A549 (cell line): Measurements from ENCODE around the gene GATA2. TPM values are rescaled to one million over a fixed set of nuclear protein-coding genes. Genes with fewer than 3 reads are reported as not detected.

Source experiments
- ATAC-seq, 2 experiments: fragments of 200-7000 bp in 1 of 2; fragments of >200 bp in 1 of 2; cut with Nextera tagmentation in 1 of 2; cut with Tn5 transposase in 1 of 2; 3 replicates each; pipeline versions ENCODE4 v1.8.0 to v1.9.1; 2018 to 2020; ENCODE audit warnings: mild to moderate bottlenecking in 1 of 2, moderate library complexity in 1 of 2
- CTCF ChIA-PET: fragments of 300-600 bp; sonication (Branson Sonifier 250); formaldehyde crosslinking; extraction: SDS; loops from one replicate; lab custom pipeline; 2021; ENCODE audit warnings: antibody characterized with exemption, inconsistent platforms; lab: Yijun Ruan, JAX
- POLR2A ChIA-PET: fragments of 350-600 bp; formaldehyde crosslinking; extraction: SDS; loops from one replicate; lab custom pipeline; 2021; ENCODE audit warnings: antibody characterized with exemption, inconsistent platforms; lab: Yijun Ruan, JAX
- DNase-seq, 2 experiments: peaks; one replicate each; pipeline versions ENCODE4 v3.0.0 to v3.0.0-alpha.2; 2011 to 2016; ENCODE audit warnings: low read depth in 1 of 2, low spot score in 1 of 2
- FAIRE-seq: peaks from 2 replicates; lab custom pipeline; 2011; peaks lifted over from hg19 to GRCh38; lab: Jason Lieb, UNC
- H3K27ac ChIP-seq, 2 experiments: fragments of >200 bp; sonication (Bioruptor Twin); formaldehyde crosslinking; 3 replicates each; pipeline ENCODE4 v1.5.1; 2016 to 2017
- H3K4me1 ChIP-seq: fragments of >200 bp; sonication (Bioruptor Twin); formaldehyde crosslinking; 3 replicates; pipeline ENCODE4 v1.6.1; 2016
- H3K4me2 ChIP-seq: fragments of >200 bp; sonication (Bioruptor Twin); formaldehyde crosslinking; 3 replicates; pipeline ENCODE4 v1.6.1; 2016
- H3K4me3 ChIP-seq: fragments of >200 bp; sonication (Bioruptor Twin); formaldehyde crosslinking; 3 replicates; pipeline ENCODE4 v1.5.1; 2016
- H3K9me3 ChIP-seq: fragments of >200 bp; sonication (Bioruptor Twin); formaldehyde crosslinking; 3 replicates; pipeline ENCODE4 v1.6.1; 2016
- ATOH8 ChIP-seq: fragments of 250-450 bp; sonication (Bioruptor Pico); IDR thresholded peaks from 2 replicates; pipeline ENCODE4 v1.5.0; 2020; ENCODE audit warnings: low read depth, mild to moderate bottlenecking, moderate library complexity
- CBX2 ChIP-seq: fragments of 200-600 bp; sonication (generic); IDR thresholded peaks from 2 replicates; pipeline ENCODE4 v1.6.1; 2016; ENCODE audit warnings: low read depth, mild to moderate bottlenecking, borderline replicate concordance
- CHD2 ChIP-seq: fragments of 150-350 bp; IDR thresholded peaks from 2 replicates; pipeline ENCODE4 v1.6.1; 2014; ENCODE audit warnings: low read length; ENCODE audit not compliant: partially characterized antibody
- CTCF ChIP-seq: fragments of >200 bp; sonication (Bioruptor Twin); formaldehyde crosslinking; IDR thresholded peaks from 3 replicates; pipeline ENCODE4 v1.5.1; 2016
- EHF ChIP-seq: fragments of 250-450 bp; sonication (Bioruptor Pico); IDR thresholded peaks from 2 replicates; pipeline ENCODE4 v1.5.0; 2020; ENCODE audit warnings: mild to moderate bottlenecking
- EHMT2 ChIP-seq: fragments of 200-600 bp; sonication (generic); IDR thresholded peaks from 2 replicates; pipeline ENCODE4 v1.6.1; 2016; ENCODE audit warnings: antibody characterized with exemption, low read depth, mild to moderate bottlenecking, moderate library complexity
- FOSB ChIP-seq: fragments of 250-450 bp; sonication (Bioruptor Pico); IDR thresholded peaks from 2 replicates; pipeline ENCODE4 v1.5.0; 2020; ENCODE audit warnings: mild to moderate bottlenecking, moderate library complexity
- HES2 ChIP-seq: fragments of >200 bp; sonication (Bioruptor Twin); formaldehyde crosslinking; IDR thresholded peaks from 2 replicates; pipeline ENCODE4 v1.6.1; 2016
- HEYL ChIP-seq: fragments of 250-450 bp; sonication (Bioruptor Pico); IDR thresholded peaks from 2 replicates; pipeline ENCODE4 v1.8.0; 2021; ENCODE audit warnings: mild to moderate bottlenecking, moderate library complexity
- HMGXB4 ChIP-seq: fragments of 250-450 bp; sonication (Bioruptor Pico); IDR thresholded peaks from 2 replicates; pipeline ENCODE4 v1.5.0; 2021; ENCODE audit warnings: mild to moderate bottlenecking, moderate library complexity, borderline replicate concordance
- HOXB5 ChIP-seq: fragments of 250-450 bp; sonication (Bioruptor Pico); IDR thresholded peaks from 2 replicates; pipeline ENCODE4 v1.5.0; 2020; ENCODE audit warnings: mild to moderate bottlenecking, moderate library complexity
- MAZ ChIP-seq: fragments of 150-350 bp; IDR thresholded peaks from 2 replicates; pipeline ENCODE4 v1.6.1; 2014; ENCODE audit warnings: antibody characterized with exemption, low read depth, low read length, borderline replicate concordance
- NFE2L2 ChIP-seq: fragments of 150-350 bp; conservative IDR thresholded peaks from 2 replicates; pipeline ENCODE4 v1.6.1; 2014; ENCODE audit warnings: low read length
- NPAS2 ChIP-seq: fragments of 250-450 bp; sonication (Bioruptor Pico); IDR thresholded peaks from 2 replicates; pipeline ENCODE4 v1.8.0; 2022; ENCODE audit warnings: mild to moderate bottlenecking, moderate library complexity, borderline replicate concordance
- PBX3 ChIP-seq: IDR thresholded peaks from 2 replicates; pipeline ENCODE4 v1.6.1; 2012
- POLR2AphosphoS2 ChIP-seq: conservative IDR thresholded peaks from 2 replicates; pipeline ENCODE4 v1.6.1; 2012; ENCODE audit warnings: low read length, improper control_type of control experiment, inconsistent platforms
- RAD21 ChIP-seq, 2 experiments: fragments of >200 bp in 1 of 2; sonication (Bioruptor Twin) in 1 of 2; formaldehyde crosslinking in 1 of 2; IDR thresholded peaks in 1 of 2; conservative IDR thresholded peaks in 1 of 2; 2 replicates in 1 of 2; 3 replicates in 1 of 2; pipeline ENCODE4 v1.6.1; 2012 to 2018; ENCODE audit warnings: inconsistent platforms in 1 of 2
- RNF2 ChIP-seq: fragments of 200-600 bp; sonication (generic); IDR thresholded peaks from 2 replicates; pipeline ENCODE4 v1.6.1; 2016; ENCODE audit warnings: low read depth, mild to moderate bottlenecking, antibody characterized with exemption, moderate library complexity, borderline replicate concordance
- ZNF302 ChIP-seq: fragments of 250-450 bp; sonication (Bioruptor Pico); IDR thresholded peaks from 2 replicates; pipeline ENCODE4 v1.9.0; 2021; ENCODE audit warnings: inconsistent platforms, mild to moderate bottlenecking, moderate library complexity
- ZSCAN20 ChIP-seq: fragments of 250-450 bp; sonication (Bioruptor Pico); IDR thresholded peaks from 2 replicates; pipeline ENCODE4 v1.8.0; 2022; ENCODE audit warnings: mild to moderate bottlenecking, moderate library complexity
- WGBS: methylation state at CpG from one replicate; pipeline ENCODE4 v1.1.6; 2017; ENCODE audit errors: missing lambda C conversion rate; 5-methylcytosine and 5-hydroxymethylcytosine counted together
- polyA minus RNA-seq: library from RNA; depleted of rRNA, polyadenylated mRNA; stranded (reverse); fragments of >200 nt; gene quantifications from 2 replicates; pipeline ENCODE4 v1.2.3, GENCODE V29; 2011; rRNA and poly(A)+ RNA removed
- polyA plus RNA-seq, 4 experiments: library from polyadenylated mRNA; depleted of rRNA in 3 of 4; stranded (reverse); fragments of >200 nt; fragmentation: RNase III in 1 of 4; extraction: RNeasy Plus Mini Kit Qiagen cat#74134 plus additional on column Dnase treatment in 1 of 4; gene quantifications; 2 replicates in 3 of 4; 3 replicates in 1 of 4; pipeline ENCODE4 v1.2.3, GENCODE V29; 2011 to 2017

The GATA2 gene
- polyA plus RNA-seq (2011; rRNA removed) (0.68 and 1.2 TPM in 2 replicates), polyA plus RNA-seq (2017; fragmentation: RNase III; extraction: RNeasy Plus Mini Kit Qiagen cat#74134 plus additional on column Dnase treatment) (3.9 to 4.9 TPM (median 4.5 TPM) in 3 replicates), polyA minus RNA-seq (0.58 and 0.99 TPM in 2 replicates)
- 2.8 and 4.1 TPM in 2 replicates for polyA plus RNA-seq (2012; cell fraction: cytosol; rRNA removed)
- polyA plus RNA-seq (2012; cell fraction: nucleus; rRNA removed), result 5.0 and 5.4 TPM in 2 replicates

DNA sequence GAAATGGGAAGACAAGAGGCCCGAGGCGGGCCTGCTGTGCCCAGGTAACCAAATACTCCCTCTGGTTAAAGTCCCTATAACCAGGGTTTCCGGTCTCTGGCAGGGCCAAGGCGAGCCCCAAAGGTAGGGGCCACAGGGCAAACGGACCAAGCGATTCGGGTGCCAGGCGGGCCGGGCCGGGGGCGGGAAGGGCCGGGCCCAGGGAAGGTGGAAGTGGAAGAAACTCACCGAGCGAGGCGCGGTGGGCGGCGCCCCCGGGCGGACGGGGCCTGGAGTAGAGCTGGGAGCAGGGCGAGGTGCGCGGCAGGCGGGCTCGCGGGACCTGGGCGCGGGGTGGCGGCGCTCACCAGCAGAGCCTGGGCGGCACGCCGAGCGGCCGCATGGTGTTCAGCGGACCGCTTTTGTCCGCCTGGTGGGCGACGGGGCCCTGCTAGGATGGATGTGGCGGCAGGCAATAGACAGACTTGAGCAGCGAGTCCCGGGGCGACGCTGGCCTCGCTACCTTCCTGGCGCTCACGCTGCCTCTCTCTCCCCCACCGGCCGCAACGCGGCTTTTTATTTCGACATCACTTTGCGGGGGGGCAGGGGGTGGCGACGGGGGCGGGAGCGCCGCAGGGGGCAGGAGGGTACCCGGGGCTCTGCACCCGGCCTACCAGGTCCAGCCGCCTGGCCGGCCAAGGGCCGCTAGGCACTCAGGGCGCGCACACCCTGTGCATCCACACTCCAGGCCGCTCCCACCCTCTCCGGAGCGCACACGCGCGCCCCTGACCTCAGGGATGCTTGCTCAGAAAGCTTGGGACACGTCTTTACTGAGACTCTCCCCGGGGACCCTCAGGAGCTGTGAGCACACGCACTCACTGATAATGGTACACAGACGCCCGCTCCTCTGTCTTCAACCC is at the start of gene GATA2:
TSS of gene GATA2 (minus strand) at position 531 of the 899 bp plus-strand sequence. CDS start 6,170 bp downstream, outside the sequence.
- ATAC-seq, result no peak
- no peak for DNase-seq
- no peak within 1 kb of the TSS for H3K4me2 ChIP-seq
- H3K4me3 ChIP-seq, result no peak within 1 kb of the TSS
- POLR2A ChIA-PET, result no interaction called here
- CTCF ChIA-PET, result no interaction called here
- 89% methylated on average over 23 of the region's 78 CpGs for whole genome bisulfite sequencing
- H3K27ac ChIP-seq, result no peak within 1 kb of the TSS
- peaks cover 6% of the 10 kb centered on the region; the same call in 2 of the 3 replicates for H3K4me1 ChIP-seq
- H3K9me3 ChIP-seq, result no peaks in the 10 kb centered on the region
- TF ChIP-seq HEYL (no peak), PBX3 (no peak), RAD21 (conservative IDR thresholded peaks at IDR 0.05 in 1 of 2, IDR thresholded peaks at IDR 0.05 in 1 of 2) (no peak), FOSB (CRISPR knock-in tag) (no peak), CBX2 (no peak), CTCF (no peak), RNF2 (no peak), ZSCAN20 (no peak), POLR2AphosphoS2 (no peak), EHF (CRISPR knock-in tag) (no peak), ATOH8 (CRISPR knock-in tag) (no peak), MAZ (no peak), NPAS2 (CRISPR knock-in tag) (no peak), HOXB5 (CRISPR knock-in tag) (no peak), ZNF302 (CRISPR knock-in tag) (no peak), NFE2L2 (no peak), HES2 (no peak), CHD2 (no peak), EHMT2 (no peak), HMGXB4 (no peak)
- TF ChIP-seq, all 56 proteins: peak for 0
- no peak for FAIRE-seq
